ENCODE results near the gene EZR.

DNA sequence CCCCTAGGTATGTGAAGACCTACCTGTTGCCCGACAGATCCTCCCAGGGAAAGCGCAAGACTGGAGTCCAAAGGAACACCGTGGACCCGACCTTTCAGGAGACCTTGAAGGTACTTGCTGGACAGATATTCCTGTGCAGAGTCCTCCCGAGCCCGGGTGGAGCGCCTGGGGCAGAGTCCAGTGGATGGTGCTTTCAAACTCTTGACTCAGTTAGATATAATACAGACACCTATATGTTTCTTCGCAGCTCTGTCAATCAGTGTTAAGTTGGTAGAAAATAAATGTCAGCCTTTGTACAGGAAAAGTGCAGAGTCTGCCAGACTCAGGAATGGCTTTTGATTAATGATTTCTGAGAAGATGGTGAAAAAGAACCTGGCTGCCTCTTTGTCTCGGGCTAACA lies 67.2 kb downstream of the EZR start:
- TF ChIP-seq, protein P1, sequence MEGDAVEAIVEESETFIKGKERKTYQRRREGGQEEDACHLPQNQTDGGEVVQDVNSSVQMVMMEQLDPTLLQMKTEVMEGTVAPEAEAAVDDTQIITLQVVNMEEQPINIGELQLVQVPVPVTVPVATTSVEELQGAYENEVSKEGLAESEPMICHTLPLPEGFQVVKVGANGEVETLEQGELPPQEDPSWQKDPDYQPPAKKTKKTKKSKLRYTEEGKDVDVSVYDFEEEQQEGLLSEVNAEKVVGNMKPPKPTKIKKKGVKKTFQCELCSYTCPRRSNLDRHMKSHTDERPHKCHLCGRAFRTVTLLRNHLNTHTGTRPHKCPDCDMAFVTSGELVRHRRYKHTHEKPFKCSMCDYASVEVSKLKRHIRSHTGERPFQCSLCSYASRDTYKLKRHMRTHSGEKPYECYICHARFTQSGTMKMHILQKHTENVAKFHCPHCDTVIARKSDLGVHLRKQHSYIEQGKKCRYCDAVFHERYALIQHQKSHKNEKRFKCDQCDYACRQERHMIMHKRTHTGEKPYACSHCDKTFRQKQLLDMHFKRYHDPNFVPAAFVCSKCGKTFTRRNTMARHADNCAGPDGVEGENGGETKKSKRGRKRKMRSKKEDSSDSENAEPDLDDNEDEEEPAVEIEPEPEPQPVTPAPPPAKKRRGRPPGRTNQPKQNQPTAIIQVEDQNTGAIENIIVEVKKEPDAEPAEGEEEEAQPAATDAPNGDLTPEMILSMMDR (IDR thresholded peaks at IDR 0.05), result no peak
- TF ChIP-seq EP300 (IDR thresholded peaks at IDR 0.05) (no peak), POLR2A (IDR thresholded peaks at IDR 0.05) (no peak), POLR2AphosphoS5 (IDR thresholded peaks at IDR 0.05) (no peak)
